Subcutaneous adipose tissue (tissue), 4 donors: ENCODE measurements around the gene NHSL2. TPM values are rescaled to one million over a fixed set of nuclear protein-coding genes. Genes with fewer than 3 reads are reported as not detected.

ENCODE experiments used
- CTCF ChIP-seq: fragments of 450-650 bp; IDR thresholded peaks from one replicate; pipeline ENCODE4 v1.5.1; 2016; ENCODE audit warnings: low read depth, mild to moderate bottlenecking, control low read depth, antibody characterized with exemption, moderate library complexity
- total RNA-seq, 4 donors: library from RNA; depleted of rRNA; stranded (reverse); fragments of >200 nt; gene quantifications; one replicate each; pipeline ENCODE4 v1.1.0, GENCODE V29; 2016

NHSL2 gene
- total RNA-seq, 4 donors from 2014 or later, result 5.6 to 12.2 (median 8.8) TPM

- no peak for TF ChIP-seq CTCF
These were observed 121.0 kb downstream of the NHSL2 start for GRCh38 chrX:72031634-72032033.

- TF ChIP-seq CTCF, result no peak
These were observed 127.0 kb downstream of the NHSL2 start for GRCh38 chrX:72037601-72038000.

GRCh38 chrX:72038016-72038415, 127.4 kb downstream of the NHSL2 start:
- TF ChIP-seq CTCF, result no peak

GRCh38 chrX:72038868-72039267, 128.2 kb downstream of the NHSL2 start:
- TF ChIP-seq CTCF, result no peak

- TF ChIP-seq CTCF, result no peak
These were observed 129.9 kb downstream of the NHSL2 start for GRCh38 chrX:72040506-72040905.

- no peak for TF ChIP-seq CTCF
These were observed 130.5 kb downstream of the NHSL2 start for GRCh38 chrX:72041176-72041575.

- TF ChIP-seq CTCF, result no peak
These were observed 131.5 kb downstream of the NHSL2 start for GRCh38 chrX:72041871-72042851.
